ENCODE data around the gene RAD18. TPM values are rescaled to one million over a fixed set of nuclear protein-coding genes. Genes with fewer than 3 reads are reported as not detected.

RAD18 gene
- total RNA-seq, 4 donors from 2014 or later, result 4.7 to 15.6 (median 8.5) TPM

GRCh38 chr3:8891774-8892173 is 71.5 kb downstream of the RAD18 start:
- no peak overlapping the region for H3K27ac ChIP-seq
- H3K4me3 ChIP-seq, result no peak overlapping the region
- no peaks in the 10 kb centered on the region for H3K27me3 ChIP-seq

GRCh38 chr3:8891303-8891702 is 72.0 kb downstream of the RAD18 start:
- H3K27ac ChIP-seq, result no peak overlapping the region
- H3K27me3 ChIP-seq, result no peaks in the 10 kb centered on the region
- no peaks in the 10 kb centered on the region for H3K4me1 ChIP-seq
- H3K36me3 ChIP-seq, result peaks cover 29% of the 10 kb centered on the region
- DNase-seq (ENCODE audit: low spot score in 2 of 2), result no peak
- H3K9me3 ChIP-seq, result no peaks in the 10 kb centered on the region
- no peak for TF ChIP-seq CTCF (IDR thresholded peaks at IDR 0.05)
- no peak for TF ChIP-seq POLR2AphosphoS5 (IDR thresholded peaks at IDR 0.05)
- TF ChIP-seq EP300 (IDR thresholded peaks at IDR 0.05), result no peak
- no peak for TF ChIP-seq POLR2A (IDR thresholded peaks at IDR 0.05)
- no peak overlapping the region for H3K4me3 ChIP-seq

More at GRCh38 chr3:8891774-8892173, 71.5 kb downstream of the RAD18 start:
- no peaks in the 10 kb centered on the region for H3K4me1 ChIP-seq
- TF ChIP-seq CTCF (IDR thresholded peaks at IDR 0.05) (no peak), POLR2AphosphoS5 (IDR thresholded peaks at IDR 0.05) (no peak), EP300 (IDR thresholded peaks at IDR 0.05) (no peak), POLR2A (IDR thresholded peaks at IDR 0.05) (no peak)
- H3K36me3 ChIP-seq, result peaks cover 30% of the 10 kb centered on the region
- WGBS, result 44% methylated on average over 1 of the region's 1 CpG
- H3K9me3 ChIP-seq, result no peaks in the 10 kb centered on the region
- no peak for DNase-seq (ENCODE audit: low spot score in 2 of 2)

GRCh38 chr3:8888301-8888915 is 74.9 kb downstream of the RAD18 start:
- no peak for DNase-seq (ENCODE audit: low spot score in 2 of 2)
- Histone ChIP-seq H3K4me3 (no peak overlapping the region), H3K27ac (no peak overlapping the region), H3K27me3 (no peaks in the 10 kb centered on the region), H3K4me1 (no peaks in the 10 kb centered on the region), H3K36me3 (peaks cover 34% of the 10 kb centered on the region), H3K9me3 (no peaks in the 10 kb centered on the region)
- WGBS, result 88% methylated on average over 6 of the region's 6 CpGs
- TF ChIP-seq POLR2AphosphoS5 (IDR thresholded peaks at IDR 0.05) (no peak), EP300 (IDR thresholded peaks at IDR 0.05) (no peak), CTCF (IDR thresholded peaks at IDR 0.05) (no peak), POLR2A (IDR thresholded peaks at IDR 0.05) (no peak)

- DNase-seq (ENCODE audit: low spot score in 2 of 2), result no peak
- TF ChIP-seq EP300 (IDR thresholded peaks at IDR 0.05) (no peak), CTCF (IDR thresholded peaks at IDR 0.05) (no peak), POLR2AphosphoS5 (IDR thresholded peaks at IDR 0.05) (no peak), POLR2A (IDR thresholded peaks at IDR 0.05) (no peak)
- Histone ChIP-seq H3K9me3 (no peaks in the 10 kb centered on the region), H3K27ac (no peak overlapping the region), H3K4me1 (no peaks in the 10 kb centered on the region), H3K36me3 (peaks cover 34% of the 10 kb centered on the region), H3K27me3 (no peaks in the 10 kb centered on the region), H3K4me3 (no peak overlapping the region)
- 83% methylated on average over 7 of the region's 7 CpGs for WGBS
Observed at GRCh38 chr3:8887435-8888300, 75.6 kb downstream of the RAD18 start.

- 82% methylated on average over 4 of the region's 4 CpGs for WGBS
Observed at GRCh38 chr3:8886546-8886945, 76.7 kb downstream of the RAD18 start.

More at GRCh38 chr3:8886546-8886945, 76.7 kb downstream of the RAD18 start:
- Histone ChIP-seq H3K27ac (no peak overlapping the region), H3K36me3 (peaks cover 36% of the 10 kb centered on the region), H3K9me3 (no peaks in the 10 kb centered on the region), H3K4me3 (no peak overlapping the region), H3K27me3 (no peaks in the 10 kb centered on the region), H3K4me1 (no peaks in the 10 kb centered on the region)
- no peak for DNase-seq (ENCODE audit: low spot score in 2 of 2)
- TF ChIP-seq EP300 (IDR thresholded peaks at IDR 0.05) (no peak), POLR2A (IDR thresholded peaks at IDR 0.05) (no peak), CTCF (IDR thresholded peaks at IDR 0.05) (no peak), POLR2AphosphoS5 (IDR thresholded peaks at IDR 0.05) (no peak)
